Glutamatergic neuron (in vitro differentiated cells): ENCODE results near the gene BCAR1. TPM values are rescaled to one million over a fixed set of nuclear protein-coding genes. Genes with fewer than 3 reads are reported as not detected.
"Not testable (repeated sequence)": the region's sequence is repeated elsewhere in the genome, so short reads cannot be mapped to it uniquely, and the experiment has no call there.

Experiments
- DNase-seq: peaks from one replicate; pipeline ENCODE4 v3.0.0; 2022
- H3K27ac Mint-ChIP-seq: one replicate; pipeline ENCODE4 v1.8.0; 2020; ENCODE audit warnings: mild to moderate bottlenecking, mixed read lengths, inconsistent platforms; ENCODE audit not compliant: unreplicated experiment
- H3K27me3 Mint-ChIP-seq: one replicate; pipeline ENCODE4 v1.8.0; 2020; ENCODE audit warnings: mild to moderate bottlenecking, moderate library complexity, mixed read lengths, inconsistent platforms; ENCODE audit not compliant: unreplicated experiment
- H3K36me3 Mint-ChIP-seq: one replicate; pipeline ENCODE4 v1.8.0; 2020; ENCODE audit warnings: mild to moderate bottlenecking, mixed read lengths, inconsistent platforms; ENCODE audit not compliant: unreplicated experiment
- H3K4me1 Mint-ChIP-seq: one replicate; pipeline ENCODE4 v1.8.0; 2020; ENCODE audit warnings: mild to moderate bottlenecking, low read depth, mixed read lengths, inconsistent platforms; ENCODE audit not compliant: unreplicated experiment
- H3K4me3 Mint-ChIP-seq: one replicate; pipeline ENCODE4 v1.8.0; 2020; ENCODE audit warnings: mild to moderate bottlenecking, mixed read lengths, inconsistent platforms; ENCODE audit not compliant: unreplicated experiment
- H3K9me3 Mint-ChIP-seq: one replicate; pipeline ENCODE4 v1.8.0; 2020; ENCODE audit warnings: mild to moderate bottlenecking, moderate library complexity, mixed read lengths, inconsistent platforms; ENCODE audit not compliant: unreplicated experiment
- CTCF ChIP-seq: fragments of 200-600 bp; sonication (generic); IDR thresholded peaks from one replicate; pipeline ENCODE4 v1.5.0; 2021; ENCODE audit not compliant: partially characterized antibody, unreplicated experiment
- total RNA-seq: library from RNA; stranded (reverse); fragmentation: NEBNext Ultra II Directional; extraction: Animal tissue kit (Norgen Biotek cat#: 25700); gene quantifications from one replicate; pipeline ENCODE4 v1.2.1, GENCODE V29; 2021; ENCODE audit not compliant: unreplicated experiment

Gene BCAR1
- total RNA-seq, 1 donor from 2014 or later = 212 TPM

GRCh38 chr16:75287708-75288107 is 36.3 kb upstream of the BCAR1 start:
- H3K36me3 Mint-ChIP-seq = no peaks in the 10 kb centered on the region
- H3K4me1 Mint-ChIP-seq = peaks cover 27% of the 10 kb centered on the region
- H3K9me3 Mint-ChIP-seq = peaks cover 12% of the 10 kb centered on the region
- peak overlapping the region; percentile 38 for H3K4me3 Mint-ChIP-seq
- peak overlapping the region; percentile 70 for H3K27ac Mint-ChIP-seq
- peaks cover 9% of the 10 kb centered on the region for H3K27me3 Mint-ChIP-seq
- no peak for TF ChIP-seq CTCF
- no peak for DNase-seq

GRCh38 chr16:75286389-75286788 is 35.0 kb upstream of the BCAR1 start:
- DNase-seq = no peak
- Mint-ChIP-seq H3K4me3 (no peak overlapping the region), H3K27me3 (peaks cover 16% of the 10 kb centered on the region), H3K27ac (peak overlapping the region; percentile 65), H3K4me1 (peaks cover 37% of the 10 kb centered on the region), H3K36me3 (no peaks in the 10 kb centered on the region), H3K9me3 (peaks cover 20% of the 10 kb centered on the region)
- TF ChIP-seq CTCF = no peak

- peaks cover 47% of the 10 kb centered on the region for H3K4me1 Mint-ChIP-seq
- peaks cover 24% of the 10 kb centered on the region for H3K9me3 Mint-ChIP-seq
- peak overlapping the region; percentile 99 for H3K27ac Mint-ChIP-seq
- H3K27me3 Mint-ChIP-seq = peaks cover 25% of the 10 kb centered on the region
- no peak for TF ChIP-seq CTCF
- peak; percentile 65 for DNase-seq
- no peaks in the 10 kb centered on the region for H3K36me3 Mint-ChIP-seq
- peak overlapping the region; percentile 53 for H3K4me3 Mint-ChIP-seq
These were observed 31.2 kb upstream of the BCAR1 start for GRCh38 chr16:75282466-75283281.

- H3K9me3 Mint-ChIP-seq = peaks cover 24% of the 10 kb centered on the region
- no peak for TF ChIP-seq CTCF
- H3K27me3 Mint-ChIP-seq = peaks cover 25% of the 10 kb centered on the region
- no peaks in the 10 kb centered on the region for H3K36me3 Mint-ChIP-seq
- H3K27ac Mint-ChIP-seq = peak overlapping the region; percentile 99
- DNase-seq = no peak
- H3K4me3 Mint-ChIP-seq = peak overlapping the region; percentile 53
- peaks cover 41% of the 10 kb centered on the region for H3K4me1 Mint-ChIP-seq
These were observed 30.4 kb upstream of the BCAR1 start for GRCh38 chr16:75281826-75282225.

- H3K27ac Mint-ChIP-seq = peak overlapping the region; percentile 99
- peaks cover 25% of the 10 kb centered on the region for H3K27me3 Mint-ChIP-seq
- not testable (repeated sequence) for DNase-seq, H3K36me3 Mint-ChIP-seq, H3K4me3 Mint-ChIP-seq
- peaks cover 24% of the 10 kb centered on the region for H3K9me3 Mint-ChIP-seq
- peaks cover 36% of the 10 kb centered on the region for H3K4me1 Mint-ChIP-seq
These were observed 29.6 kb upstream of the BCAR1 start for GRCh38 chr16:75281009-75281408.
